ENCODE results near the gene GOLGA1. TPM values are rescaled to one million over a fixed set of nuclear protein-coding genes. Genes with fewer than 3 reads are reported as not detected.
"Not testable (repeated sequence)": the region's sequence is repeated elsewhere in the genome, so short reads cannot be mapped to it uniquely, and the experiment has no call there.

GOLGA1 gene
- total and polyA plus RNA-seq, 2 of the 13 experiments (the other 11 are each of a cell fraction or from before 2014, with no cell fraction given): 12.7 to 15.9 TPM

- ChIA-PET CTCF (ENCODE audit: low intra/inter-chr PET ratio, low total read pairs) (no interaction called here), POLR2A (interaction anchor here (0.7 kb wide), 1 partner anchor 91 kb away, joined by 3 read pairs; no protein-coding TSS in a partner anchor)
- FAIRE-seq: no peak
- ATAC-seq: no peak
- no peak for TF ChIP-seq SNAPC5 (CRISPR knock-in tag; IDR thresholded peaks at IDR 0.05; ENCODE audit: borderline replicate concordance)
- no peak for TF ChIP-seq DMTF1 (CRISPR knock-in tag; IDR thresholded peaks at IDR 0.05)
- TF ChIP-seq ZNF772 (CRISPR knock-in tag; IDR thresholded peaks at IDR 0.05): no peak
- no peak overlapping the region for H3K4me3 ChIP-seq (replicated peaks in 1 of 3; ENCODE audit: insufficient read depth in 1 of 3, low read depth in 2 of 3, low read length in 3 of 3)
- WGBS (ENCODE audit: low lambda C conversion rate): 71% methylated on average over 2 of the region's 2 CpGs
- H4K20me1 ChIP-seq (ENCODE audit: insufficient read depth, low read length): no peaks in the 10 kb centered on the region
- no peak overlapping the region for H3K27ac ChIP-seq (ENCODE audit: extremely low read length, insufficient read depth, low read length)
- no peaks in the 10 kb centered on the region for H3K9me3 ChIP-seq (ENCODE audit: low read length)
- no peak overlapping the region for H2AFZ ChIP-seq (ENCODE audit: low read length)
- BruUV-seq (replicated peaks): no TSS peak
- no peaks in the 10 kb centered on the region for H3K36me3 ChIP-seq (replicated peaks in 1 of 2; ENCODE audit: control insufficient read depth in 1 of 2, insufficient read depth in 2 of 2, low read length in 2 of 2)
- no peak overlapping the region for H3K4me2 ChIP-seq (ENCODE audit: low read depth, low read length)
- no peaks in the 10 kb centered on the region for H3K79me2 ChIP-seq (ENCODE audit: insufficient read depth, low read length)
- H3K9ac ChIP-seq (ENCODE audit: insufficient read depth, low read depth, low read length): no peak overlapping the region
- in situ Hi-C loops (cut with HindIII; ENCODE audit: extremely low pct_ligation_motif_present, low pct_unique_long_range_greater_than_20kb): no loop called here
- H3K27me3 ChIP-seq (ENCODE audit: control insufficient read depth in 1 of 2, insufficient read depth in 2 of 2, low read length in 2 of 2): no peaks in the 10 kb centered on the region
- H3K4me1 ChIP-seq (ENCODE audit: insufficient read depth, low read length): no peaks in the 10 kb centered on the region
- intact Hi-C loops (cut with micrococcal nuclease; ENCODE audit: unreplicated experiment): no loop called here
- DNase-seq (ENCODE audit: low spot score): no peak
Measured at GRCh38 chr9:124960409-124960752, 19.5 kb upstream of the GOLGA1 start.

GRCh38 chr9:124959671-124960408 is 19.0 kb upstream of the GOLGA1 start:
- H3K9me3 ChIP-seq (ENCODE audit: low read length); POLR2A ChIA-PET; ATAC-seq; in situ Hi-C loops (cut with HindIII; ENCODE audit: extremely low pct_ligation_motif_present, low pct_unique_long_range_greater_than_20kb); H3K27me3 ChIP-seq (ENCODE audit: control insufficient read depth in 1 of 2, insufficient read depth in 2 of 2, low read length in 2 of 2); DNase-seq (ENCODE audit: low spot score); intact Hi-C loops (cut with micrococcal nuclease; ENCODE audit: unreplicated experiment); H4K20me1 ChIP-seq (ENCODE audit: insufficient read depth, low read length); H3K4me2 ChIP-seq (ENCODE audit: low read depth, low read length); H3K4me1 ChIP-seq (ENCODE audit: insufficient read depth, low read length); H3K4me3 ChIP-seq (replicated peaks in 1 of 3; ENCODE audit: insufficient read depth in 1 of 3, low read depth in 2 of 3, low read length in 3 of 3); BruUV-seq (replicated peaks); H3K9ac ChIP-seq (ENCODE audit: insufficient read depth, low read depth, low read length); H3K79me2 ChIP-seq (ENCODE audit: insufficient read depth, low read length); H2AFZ ChIP-seq (ENCODE audit: low read length); FAIRE-seq; H3K36me3 ChIP-seq (replicated peaks in 1 of 2; ENCODE audit: control insufficient read depth in 1 of 2, insufficient read depth in 2 of 2, low read length in 2 of 2); H3K27ac ChIP-seq (ENCODE audit: extremely low read length, insufficient read depth, low read length); CTCF ChIA-PET (ENCODE audit: low intra/inter-chr PET ratio, low total read pairs): not testable (repeated sequence)
- over 99% methylated on average over 9 of the region's 9 CpGs for WGBS (ENCODE audit: low lambda C conversion rate)

Data from HepG2 (cell line).